HG02938 (cell line): ENCODE data around the gene PPP1CC.
"Not testable (repeated sequence)": the region's sequence is repeated elsewhere in the genome, so short reads cannot be mapped to it uniquely, and the experiment has no call there.

ENCODE experiments used
- ATAC-seq: cut with Tn5 transposase; IDR thresholded peaks from one replicate; pipeline ENCODE4 v1.9.1; 2021; ENCODE audit warnings: mild to moderate bottlenecking, moderate library complexity; ENCODE audit not compliant: unreplicated experiment

Gene PPP1CC

DNA sequence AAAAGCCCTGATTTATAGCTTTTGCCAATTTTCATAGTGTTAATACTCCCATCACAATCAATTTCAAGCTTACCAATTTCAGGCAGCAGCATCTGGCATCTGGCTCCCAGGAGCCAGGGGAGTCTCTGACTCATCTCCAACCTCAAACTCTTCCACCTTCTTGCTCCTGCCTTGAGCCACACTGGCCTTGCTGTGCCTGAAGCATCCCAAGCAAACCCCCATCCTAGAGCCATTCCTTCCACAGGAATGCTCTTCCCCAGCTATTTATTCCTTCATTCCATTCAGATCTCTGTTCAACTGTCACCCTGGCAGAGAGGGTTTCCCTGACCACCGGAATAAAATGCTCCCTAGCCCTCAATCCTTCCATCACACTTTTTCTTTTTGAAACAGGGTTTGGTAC is 13.9 kb upstream of the PPP1CC start:
- ATAC-seq = no peak

DNA sequence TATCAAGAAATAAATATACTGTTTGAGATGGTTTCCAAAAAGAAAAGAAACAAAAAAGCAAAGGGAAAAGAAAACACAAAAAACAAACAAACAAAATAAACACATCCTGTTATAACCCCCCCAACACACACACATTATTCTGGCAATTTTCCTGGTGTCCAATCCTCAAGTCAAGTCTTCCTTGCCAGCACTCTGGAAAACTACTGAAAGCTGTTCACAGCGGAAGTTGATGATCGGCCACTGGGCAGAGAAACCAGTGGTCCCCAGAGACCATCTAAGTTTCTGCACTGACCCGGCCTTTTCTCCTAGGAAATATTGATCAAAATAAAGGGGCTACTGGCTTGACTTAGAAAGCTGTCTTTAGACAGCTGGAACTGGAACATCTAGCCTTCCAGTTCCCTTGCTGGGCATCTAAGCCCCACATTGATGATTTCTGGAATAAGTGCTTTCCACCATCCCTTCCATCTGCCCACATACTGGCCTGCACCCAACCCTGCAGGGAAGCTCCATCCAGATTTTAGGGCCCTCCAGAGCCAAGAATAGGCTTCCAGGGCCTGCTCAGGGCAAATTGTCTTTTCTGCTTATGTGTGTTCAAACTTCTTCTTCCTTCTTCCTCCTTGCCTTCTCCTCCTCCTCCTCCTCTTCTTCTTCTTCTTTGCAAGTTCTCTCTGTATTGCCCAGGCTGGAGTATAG is 11.6 kb upstream of the PPP1CC start:
- ATAC-seq = no peak

GRCh38 chr12:110750784-110751461 is 8.2 kb upstream of the PPP1CC start:
- ATAC-seq = no peak

DNA sequence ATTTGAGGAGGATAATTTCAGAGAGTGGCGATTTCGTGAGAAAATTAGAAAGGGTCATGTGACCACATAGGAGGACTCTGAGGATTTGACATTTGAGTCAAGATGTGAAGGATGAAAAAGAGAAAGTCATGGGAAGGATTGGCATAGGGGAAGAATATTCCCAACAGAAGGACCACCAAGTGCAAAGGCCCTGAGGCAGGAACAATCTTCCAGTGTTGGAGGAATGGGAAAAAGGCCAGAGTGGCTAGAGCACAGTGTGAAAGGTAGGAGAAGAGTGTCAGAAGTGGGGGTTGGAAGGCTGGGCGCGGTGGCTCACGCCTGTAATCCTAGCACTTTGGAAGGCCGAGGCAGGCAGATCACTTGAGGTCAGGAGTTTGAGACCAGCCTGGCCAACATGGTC is 3.9 kb upstream of the PPP1CC start:
- ATAC-seq = no peak

- no peak for ATAC-seq
These were observed 3.0 kb upstream of the PPP1CC start for GRCh38 chr12:110745542-110746284.

DNA sequence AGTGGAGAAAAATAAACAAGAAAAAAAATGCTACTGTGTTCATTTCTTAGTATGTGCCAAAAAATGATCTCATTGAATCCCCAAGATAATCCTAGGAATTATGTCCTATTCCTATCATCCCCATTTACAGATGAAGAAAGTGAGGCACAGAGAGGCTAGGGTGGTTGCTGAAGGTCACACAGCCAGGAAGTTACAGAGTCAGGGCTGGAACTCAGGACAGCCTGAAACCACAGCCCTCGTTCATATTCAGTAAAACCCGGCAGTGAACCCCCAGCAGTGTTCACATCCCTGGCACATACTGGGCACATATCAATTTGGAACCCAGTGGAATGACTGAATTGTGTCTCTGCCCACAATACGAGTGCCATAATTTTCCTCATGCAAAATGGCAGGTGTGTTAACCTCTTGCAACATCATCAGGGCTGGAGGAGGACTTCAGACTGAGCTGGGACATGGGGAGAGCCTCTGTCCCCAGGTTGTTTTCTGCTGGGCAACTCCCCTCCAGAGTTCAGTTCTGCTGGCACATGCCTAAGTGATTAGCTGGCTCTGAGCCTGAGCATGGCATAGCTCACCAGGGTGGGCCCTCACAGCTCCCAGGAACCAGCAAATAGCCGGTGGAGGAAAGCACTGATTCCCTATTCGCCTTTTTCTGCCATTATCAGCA is 2.0 kb upstream of the PPP1CC start:
- no peak for ATAC-seq

DNA sequence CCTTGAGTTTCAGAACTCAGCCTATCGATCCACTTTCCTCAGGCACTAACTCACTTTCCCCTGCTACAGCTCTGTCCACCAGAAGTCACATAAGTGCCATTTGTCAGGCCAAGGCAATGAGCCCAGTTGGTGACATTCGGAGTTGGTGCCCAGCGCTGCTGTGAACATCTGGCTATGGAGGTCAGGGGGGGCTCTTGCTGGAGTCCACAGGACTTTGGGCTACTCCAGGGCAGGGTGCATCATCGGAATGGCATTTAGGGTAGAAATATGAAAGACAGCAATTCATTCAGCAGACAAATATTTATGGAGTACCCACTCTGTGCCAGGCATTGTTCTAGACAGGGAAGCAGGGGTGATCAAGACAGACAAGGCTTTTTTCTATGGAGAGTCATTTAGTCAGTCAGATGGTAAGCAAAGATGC is 1.5 kb upstream of the PPP1CC start:
- no peak for ATAC-seq

DNA sequence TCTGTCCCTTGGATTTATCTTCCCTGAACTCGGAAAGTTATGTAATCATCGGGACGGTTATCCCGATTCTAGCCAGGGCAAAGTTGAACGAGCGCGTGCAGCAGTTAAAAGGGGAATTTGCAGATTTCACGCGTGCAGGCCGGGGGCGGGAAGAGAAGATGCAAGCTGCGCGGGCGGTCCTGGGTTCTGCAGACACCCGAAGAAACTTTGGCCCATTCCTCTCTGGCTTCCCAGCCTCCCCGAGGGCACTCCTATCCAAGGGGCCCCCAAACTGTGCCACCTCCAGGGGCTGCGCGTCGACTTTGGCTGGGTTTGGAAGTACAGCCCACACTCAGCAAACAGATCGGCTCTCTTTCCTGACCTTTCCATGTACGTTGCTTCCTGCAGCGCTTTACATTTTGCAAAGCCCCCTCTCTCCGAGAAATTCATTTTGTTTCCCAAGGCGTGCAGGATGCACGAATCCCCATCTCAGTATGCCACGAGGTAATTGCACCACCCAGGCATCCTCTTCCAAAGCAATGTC is 941 bp upstream of the PPP1CC start:
- no peak for ATAC-seq

DNA sequence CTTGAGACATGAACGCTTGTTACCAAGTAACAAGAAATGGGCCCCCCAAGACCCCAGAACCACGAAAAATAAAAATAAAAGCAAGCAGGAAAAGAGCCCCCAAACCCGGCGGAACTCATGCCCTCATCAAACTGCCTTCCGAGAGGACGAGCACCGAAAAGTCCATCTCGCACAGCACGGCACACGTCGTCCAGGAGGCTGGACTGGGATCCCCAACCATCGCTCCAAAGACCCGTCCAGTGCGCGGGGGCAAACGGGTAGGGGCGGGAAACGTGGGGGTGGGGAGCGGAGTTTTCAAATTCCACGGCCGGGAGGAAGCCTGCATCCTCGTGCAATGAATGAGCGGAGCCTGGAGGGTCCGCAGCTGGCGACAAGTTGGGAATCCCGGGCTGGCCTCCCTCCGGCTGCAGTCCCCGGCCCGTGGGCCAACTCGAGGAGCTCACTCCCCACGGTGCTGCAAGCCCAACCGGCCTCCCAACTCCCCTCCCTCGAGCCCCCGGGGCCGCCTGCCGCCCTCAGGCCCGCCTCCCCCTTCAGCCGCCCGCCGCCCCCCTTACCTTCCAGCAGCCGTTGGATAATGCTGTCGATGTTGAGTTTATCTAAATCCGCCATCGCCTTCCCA is 484 bp downstream of the PPP1CC start:
- peak; percentile 17 for ATAC-seq

DNA sequence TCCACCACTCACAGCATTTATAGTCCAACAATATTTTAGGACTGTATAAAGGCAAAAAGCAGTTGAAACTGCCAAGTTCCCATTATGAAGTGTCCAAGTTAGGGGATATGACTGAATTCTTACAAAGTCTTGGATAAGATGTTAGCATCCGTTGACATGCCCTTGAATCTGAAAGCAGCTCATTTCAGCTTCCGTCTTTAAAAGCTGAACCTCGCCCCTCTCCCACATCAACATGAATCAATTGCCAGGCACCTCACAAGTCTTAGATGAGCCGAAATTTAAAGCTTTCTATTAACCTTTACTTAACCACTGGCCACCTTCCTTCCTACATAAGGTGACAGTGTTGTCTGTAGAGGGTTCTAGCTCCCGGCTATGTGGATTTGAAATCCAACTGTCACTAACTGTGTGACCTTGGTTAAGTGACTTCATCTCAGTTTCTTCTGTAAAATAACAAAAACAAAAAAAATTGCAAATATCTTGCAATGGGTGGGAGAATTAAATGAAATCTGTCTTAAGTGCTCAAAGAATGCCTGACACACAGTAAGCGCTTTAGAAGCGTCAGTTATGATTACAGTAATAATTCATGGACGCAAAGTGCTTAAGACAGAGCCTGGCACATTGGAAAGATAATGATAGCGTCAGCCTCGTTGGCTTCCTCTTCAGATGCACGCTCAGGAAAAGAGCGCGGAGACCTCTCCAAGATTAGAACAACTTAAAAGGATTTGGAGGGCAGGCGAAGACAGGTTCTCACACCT is 1.2 kb downstream of the PPP1CC start:
- ATAC-seq = no peak

- no peak for ATAC-seq
These were observed 2.8 kb downstream of the PPP1CC start for GRCh38 chr12:110739894-110740293.

DNA sequence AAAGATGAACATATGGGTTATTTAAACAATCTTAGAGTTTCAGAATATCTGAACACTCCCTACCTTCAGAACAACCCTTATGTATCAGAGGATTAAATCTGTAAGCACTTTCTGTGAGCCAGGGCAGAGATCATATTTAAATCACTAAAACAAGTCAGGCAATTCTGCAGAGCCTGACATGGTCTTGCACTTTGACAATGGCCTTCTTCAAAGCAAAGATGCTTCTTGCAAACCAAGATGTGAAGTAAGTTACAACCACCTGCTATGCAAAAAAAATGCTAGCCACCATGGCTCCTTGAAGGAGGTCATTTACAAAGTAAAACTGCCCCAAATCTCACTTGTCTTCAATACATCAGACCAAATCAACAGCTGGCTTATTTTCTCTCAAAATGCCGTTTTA is 3.2 kb downstream of the PPP1CC start:
- no peak for ATAC-seq

- ATAC-seq = no peak
These were observed 5.2 kb downstream of the PPP1CC start for GRCh38 chr12:110737532-110737931.

DNA sequence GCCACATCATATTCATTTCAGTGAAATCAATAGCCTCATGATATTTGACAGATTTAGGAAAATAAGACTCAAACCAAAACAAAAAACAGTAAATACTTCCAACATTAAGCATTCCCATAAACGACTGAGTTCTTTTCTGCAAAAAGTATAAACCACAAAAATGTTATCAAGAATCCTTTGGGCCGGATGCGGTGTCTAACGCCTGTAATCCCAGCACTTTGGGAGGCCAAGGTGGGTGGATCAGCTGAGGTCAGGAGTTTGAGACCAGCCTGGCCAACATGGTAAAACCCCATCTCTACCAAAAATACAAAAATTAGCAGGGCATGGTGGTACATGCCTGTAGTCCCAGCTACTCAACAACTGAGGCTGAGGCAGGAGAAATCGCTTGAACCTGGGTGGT is 5.7 kb downstream of the PPP1CC start:
- ATAC-seq = not testable (repeated sequence)

- ATAC-seq = no peak
These were observed 8.8 kb downstream of the PPP1CC start for GRCh38 chr12:110733900-110734299.

- no peak for ATAC-seq
These were observed 9.5 kb downstream of the PPP1CC start for GRCh38 chr12:110733089-110733715.

DNA sequence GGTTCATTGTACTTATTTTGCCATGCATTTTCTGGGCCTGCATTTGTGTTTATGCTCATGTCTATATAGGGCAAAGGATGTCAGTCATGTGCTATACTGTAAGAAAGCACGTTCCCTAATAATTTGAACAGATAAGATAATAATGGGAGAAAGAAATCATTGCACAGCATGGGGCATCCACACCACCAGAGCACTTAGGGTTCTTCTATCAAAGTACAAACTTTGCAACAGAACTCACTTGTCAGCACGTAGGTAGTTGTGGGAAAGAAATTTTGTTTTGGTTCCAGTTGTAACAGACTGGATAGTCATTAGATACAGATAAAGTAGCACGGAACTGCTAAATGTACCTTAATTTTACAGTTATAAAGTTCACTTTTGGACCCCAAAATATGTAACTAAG is 10.1 kb downstream of the PPP1CC start:
- no peak for ATAC-seq

GRCh38 chr12:110731479-110731878 is 11.2 kb downstream of the PPP1CC start:
- ATAC-seq = no peak

DNA sequence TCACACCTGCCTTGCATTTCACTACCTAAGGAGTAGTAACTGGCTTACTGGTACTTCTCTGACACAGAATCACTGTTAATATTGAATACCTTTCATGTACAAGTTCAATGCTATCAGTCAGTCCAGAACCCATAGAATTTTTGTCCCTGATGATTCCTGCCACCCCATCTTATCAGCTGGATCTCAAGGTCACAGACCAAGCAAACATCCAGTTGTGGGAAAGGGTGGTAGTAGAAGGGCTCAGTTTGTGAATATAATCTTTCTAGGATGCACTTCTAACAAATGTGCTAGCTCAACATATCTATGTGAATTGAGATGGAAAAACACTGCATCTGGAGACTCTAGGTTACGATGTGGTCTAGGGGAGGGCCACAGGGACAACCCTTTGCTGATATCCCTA is 14.1 kb downstream of the PPP1CC start:
- no peak for ATAC-seq
